IPS-15b (cell line): ENCODE results near the gene RND3.

Experiments
- H3K27me3 ChIP-seq: one replicate; pipeline ENCODE4 v1.6.1; 2013; ENCODE audit warnings: low read length; ENCODE audit not compliant: control insufficient read depth, insufficient read depth
- H3K36me3 ChIP-seq: one replicate; pipeline ENCODE4 v1.6.1; 2013; ENCODE audit warnings: low read length; ENCODE audit not compliant: control insufficient read depth, insufficient read depth
- H3K4me1 ChIP-seq: one replicate; pipeline ENCODE4 v1.6.1; 2013; ENCODE audit warnings: mild to moderate bottlenecking, low read length; ENCODE audit not compliant: control insufficient read depth, insufficient read depth
- H3K4me3 ChIP-seq: one replicate; pipeline ENCODE4 v1.5.1; 2013; ENCODE audit warnings: low read depth, low read length
- H3K9ac ChIP-seq: one replicate; pipeline ENCODE4 v1.6.1; 2013; ENCODE audit warnings: low read depth, mild to moderate bottlenecking, low read length
- H3K9me3 ChIP-seq: one replicate; pipeline ENCODE4 v1.6.1; 2013; ENCODE audit warnings: mild to moderate bottlenecking, low read length; ENCODE audit not compliant: control insufficient read depth, insufficient read depth

Gene RND3

DNA sequence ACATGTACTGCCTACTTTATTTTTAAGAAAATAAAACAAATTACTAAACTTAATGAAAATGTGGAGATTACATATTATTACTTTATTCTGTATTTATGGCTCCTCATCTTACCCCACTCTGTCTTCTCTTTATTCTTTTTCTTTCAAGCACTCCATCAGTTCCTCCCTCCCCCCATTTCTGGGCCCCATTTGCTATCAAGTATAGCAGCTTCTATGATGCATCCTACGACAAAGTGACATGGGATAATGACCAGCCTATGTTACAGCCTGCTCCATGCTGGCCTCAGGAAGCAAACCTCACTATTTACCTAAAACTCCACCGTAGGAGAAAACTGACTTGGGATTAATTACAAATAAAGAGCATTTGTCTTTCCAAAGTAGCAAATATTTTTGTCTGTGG lies 58.8 kb downstream of the RND3 start:
- Histone ChIP-seq H3K36me3 (no peaks in the 10 kb centered on the region), H3K4me3 (no peak overlapping the region), H3K4me1 (peaks cover 6% of the 10 kb centered on the region), H3K27me3 (no peaks in the 10 kb centered on the region), H3K9ac (no peak overlapping the region), H3K9me3 (no peaks in the 10 kb centered on the region)

DNA sequence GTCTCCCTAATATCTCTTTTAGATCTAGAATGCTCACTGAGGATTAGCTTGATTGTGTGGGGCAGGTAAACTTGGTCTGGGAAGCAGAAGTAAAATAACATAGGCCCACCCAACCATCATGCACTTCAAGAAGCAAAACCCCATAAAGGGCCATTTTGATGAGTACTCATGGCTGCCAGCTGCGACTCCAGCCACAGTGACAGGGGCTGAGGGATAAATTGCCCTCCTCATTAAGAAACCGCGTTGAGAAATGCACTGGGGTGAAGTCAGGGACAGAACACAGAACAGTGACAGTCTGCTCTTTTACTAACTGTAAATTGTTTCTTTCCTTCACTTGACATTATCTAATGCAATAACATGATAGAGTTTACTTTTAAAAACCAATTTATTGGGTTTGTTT lies 60.2 kb downstream of the RND3 start:
- Histone ChIP-seq H3K9ac (no peak overlapping the region), H3K9me3 (no peaks in the 10 kb centered on the region), H3K27me3 (no peaks in the 10 kb centered on the region), H3K4me1 (peaks cover 6% of the 10 kb centered on the region), H3K36me3 (no peaks in the 10 kb centered on the region), H3K4me3 (no peak overlapping the region)

GRCh38 chr2:150426724-150427123 lies 60.7 kb downstream of the RND3 start:
- no peak overlapping the region for H3K4me3 ChIP-seq
- H3K4me1 ChIP-seq: peaks cover 6% of the 10 kb centered on the region
- no peaks in the 10 kb centered on the region for H3K36me3 ChIP-seq
- H3K9ac ChIP-seq: no peak overlapping the region
- no peaks in the 10 kb centered on the region for H3K9me3 ChIP-seq
- no peaks in the 10 kb centered on the region for H3K27me3 ChIP-seq

DNA sequence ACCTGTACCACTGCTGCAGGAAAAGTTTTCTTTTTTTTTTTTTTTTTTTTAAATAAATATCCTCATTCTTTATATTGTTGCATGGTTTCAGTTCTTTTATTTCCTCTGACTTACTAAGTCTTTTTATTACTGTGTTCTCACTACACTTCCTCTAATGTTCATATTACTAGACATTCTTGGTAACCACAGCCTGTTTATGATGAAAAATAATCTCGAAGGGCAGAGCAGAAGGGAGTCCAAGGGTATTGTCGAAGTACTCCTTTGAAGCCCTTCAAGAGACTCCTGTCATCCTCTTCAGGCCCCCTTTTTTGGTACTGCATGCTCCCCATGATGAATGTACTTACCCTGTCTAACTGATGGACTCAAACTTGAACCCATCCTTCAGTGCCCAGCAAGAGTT lies 61.2 kb downstream of the RND3 start:
- peaks cover 6% of the 10 kb centered on the region for H3K4me1 ChIP-seq
- H3K36me3 ChIP-seq: no peaks in the 10 kb centered on the region
- H3K9me3 ChIP-seq: no peaks in the 10 kb centered on the region
- H3K9ac ChIP-seq: no peak overlapping the region
- H3K4me3 ChIP-seq: no peak overlapping the region
- no peaks in the 10 kb centered on the region for H3K27me3 ChIP-seq

DNA sequence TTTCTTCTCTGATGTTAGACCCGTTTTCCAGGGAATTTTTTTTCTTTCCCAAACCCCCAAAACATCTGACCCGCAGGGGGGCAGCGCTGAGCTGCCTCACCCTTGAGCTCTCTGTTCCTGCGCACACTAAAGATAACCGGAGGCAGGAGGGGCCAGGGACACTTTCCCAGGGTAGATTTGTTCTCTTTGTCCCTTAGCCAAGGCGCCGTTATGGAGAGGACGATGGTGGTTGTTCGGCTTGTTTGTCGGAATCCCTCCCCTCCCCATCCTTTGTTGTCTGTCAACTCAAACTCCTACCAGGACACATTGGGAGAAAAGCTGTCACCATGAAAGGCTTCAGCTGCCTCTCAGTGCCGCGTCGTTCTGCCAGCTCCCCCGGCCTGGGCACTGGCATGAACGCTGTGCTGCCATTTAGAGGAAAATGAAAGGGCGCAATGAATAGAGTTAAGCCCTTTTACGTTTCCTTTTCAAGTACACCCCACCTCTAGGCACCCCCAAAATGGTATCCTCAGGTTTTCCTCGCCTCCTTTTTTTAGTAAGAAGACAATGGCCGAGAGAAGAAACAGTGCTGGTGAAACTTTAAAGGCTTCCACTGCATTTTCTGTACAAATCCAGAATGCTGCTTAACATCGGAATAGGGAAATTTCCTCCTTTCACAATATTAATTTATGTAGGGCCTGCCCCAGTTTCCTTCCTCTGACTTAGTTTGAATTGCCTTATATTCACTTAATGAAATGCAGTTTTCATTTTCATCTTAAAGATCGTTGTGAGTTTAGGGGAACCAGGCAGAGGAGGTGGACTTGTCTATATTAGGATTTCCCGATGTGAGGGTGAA lies 62.1 kb downstream of the RND3 start:
- Histone ChIP-seq H3K36me3 (no peaks in the 10 kb centered on the region), H3K4me3 (peak overlapping the region; percentile 16), H3K9ac (no peak overlapping the region), H3K4me1 (peaks cover 6% of the 10 kb centered on the region), H3K27me3 (no peaks in the 10 kb centered on the region), H3K9me3 (no peaks in the 10 kb centered on the region)

- H3K9me3 ChIP-seq: no peaks in the 10 kb centered on the region
- H3K4me3 ChIP-seq: no peak overlapping the region
- H3K9ac ChIP-seq: no peak overlapping the region
- H3K36me3 ChIP-seq: no peaks in the 10 kb centered on the region
- H3K27me3 ChIP-seq: no peaks in the 10 kb centered on the region
- peaks cover 6% of the 10 kb centered on the region for H3K4me1 ChIP-seq
Observed at GRCh38 chr2:150424406-150424805, 63.1 kb downstream of the RND3 start.

GRCh38 chr2:150421126-150421651 lies 66.3 kb downstream of the RND3 start:
- Histone ChIP-seq H3K4me3 (no peak overlapping the region), H3K9ac (no peak overlapping the region), H3K36me3 (no peaks in the 10 kb centered on the region), H3K27me3 (no peaks in the 10 kb centered on the region), H3K4me1 (peaks cover 2% of the 10 kb centered on the region), H3K9me3 (no peaks in the 10 kb centered on the region)

DNA sequence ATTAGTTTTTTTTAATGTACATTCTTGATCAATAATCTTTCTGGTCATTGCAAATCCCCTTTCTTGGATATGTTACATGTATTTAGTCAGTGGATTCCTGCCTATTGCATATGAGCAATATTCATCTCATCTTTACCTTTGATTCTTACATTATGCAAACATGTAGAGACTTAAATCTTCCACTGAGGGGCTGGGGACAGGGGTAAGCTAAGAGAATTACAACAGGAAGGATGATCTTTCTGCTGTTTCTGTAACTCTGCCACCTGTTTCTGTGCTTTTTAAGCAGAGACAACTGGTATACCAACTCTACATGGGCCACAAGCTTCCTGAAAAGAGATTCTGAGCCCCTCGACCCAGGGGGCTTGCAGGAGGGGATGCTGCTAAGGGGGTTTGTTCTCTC lies 68.6 kb downstream of the RND3 start:
- Histone ChIP-seq H3K4me3 (no peak overlapping the region), H3K9ac (no peak overlapping the region), H3K4me1 (no peaks in the 10 kb centered on the region), H3K9me3 (no peaks in the 10 kb centered on the region), H3K36me3 (no peaks in the 10 kb centered on the region), H3K27me3 (no peaks in the 10 kb centered on the region)
